GM12891 (cell line): ENCODE results near the gene RETN.

ENCODE experiments used
- POLR2A ChIP-seq: IDR thresholded peaks from 2 replicates; pipeline ENCODE4 v1.6.1; 2011; ENCODE audit warnings: low read depth, low read length, control low read depth
- POLR2AphosphoS5 ChIP-seq: IDR thresholded peaks from 2 replicates; pipeline ENCODE4 v1.6.1; 2011; ENCODE audit warnings: low read depth, low read length, control low read depth

DNA sequence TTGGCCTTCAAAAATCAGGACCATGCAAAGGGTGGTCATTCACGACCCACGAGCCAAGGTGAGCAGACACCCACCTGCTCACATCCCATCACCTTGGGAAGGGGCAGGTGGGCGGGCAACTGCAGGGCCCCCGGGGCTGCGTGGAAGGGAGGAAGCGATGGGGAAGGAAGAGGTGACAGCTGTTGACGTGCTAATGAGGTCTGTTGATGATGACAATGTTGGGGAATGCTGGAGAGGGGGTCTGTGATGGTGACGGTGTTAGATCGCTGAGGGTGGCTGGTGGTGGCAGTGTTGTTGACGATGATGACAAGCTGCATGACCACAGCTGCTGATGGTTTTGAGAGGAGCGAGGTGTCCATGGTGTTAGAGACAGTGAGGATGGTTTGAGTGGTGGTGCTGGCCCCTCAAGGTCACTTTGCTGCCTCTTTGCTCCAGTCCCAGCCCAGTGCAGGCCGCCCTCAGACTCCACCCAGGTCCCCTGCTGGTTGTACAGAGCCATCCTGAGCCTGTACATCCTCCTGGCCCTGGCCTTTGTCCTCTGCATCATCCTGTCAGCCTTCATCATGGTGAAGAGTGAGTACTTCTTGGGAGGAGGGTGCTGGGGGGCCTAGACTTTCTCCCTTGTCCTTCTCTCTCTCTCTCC lies 8.9 kb downstream of the RETN start:
- TF ChIP-seq POLR2A (no peak), POLR2AphosphoS5 (no peak)
